Memory B cell (primary cell): Measurements from ENCODE around the gene RND2.
"Not testable (repeated sequence)": the region's sequence is repeated elsewhere in the genome, so short reads cannot be mapped to it uniquely, and the experiment has no call there.

Source experiments
- ATAC-seq: fragments of 150-1000 bp; cut with Tn5 transposase; 2 replicates; pipeline ENCODE4 v1.10.0; 2021; ENCODE audit warnings: low read depth, mild to moderate bottlenecking, moderate library complexity
- DNase-seq, 2 donors: peaks; one replicate each; pipeline ENCODE4 v3.0.0; 2022; ENCODE audit warnings: low spot score in 2 of 2
- H3K27ac Mint-ChIP-seq: one replicate; pipeline ENCODE4 v1.8.0; 2022; ENCODE audit warnings: mild to moderate bottlenecking, moderate library complexity, mixed read lengths
- H3K27me3 Mint-ChIP-seq: one replicate; pipeline ENCODE4 v1.8.0; 2022; ENCODE audit warnings: mixed read lengths
- H3K36me3 Mint-ChIP-seq: one replicate; pipeline ENCODE4 v1.8.0; 2022; ENCODE audit warnings: mild to moderate bottlenecking, mixed read lengths
- H3K4me1 Mint-ChIP-seq: one replicate; pipeline ENCODE4 v1.8.0; 2022; ENCODE audit warnings: mixed read lengths
- H3K4me3 Mint-ChIP-seq: one replicate; pipeline ENCODE4 v1.8.0; 2022; ENCODE audit warnings: mild to moderate bottlenecking, moderate library complexity, mixed read lengths
- H3K9me3 Mint-ChIP-seq: one replicate; pipeline ENCODE4 v1.8.0; 2022; ENCODE audit warnings: mixed read lengths

The RND2 gene

GRCh38 chr17:43028221-43028861 lies 3.3 kb downstream of the RND2 start:
- no peaks in the 10 kb centered on the region for H3K27me3 Mint-ChIP-seq
- no peaks in the 10 kb centered on the region for H3K9me3 Mint-ChIP-seq
- H3K4me3 Mint-ChIP-seq: no peak overlapping the region
- no peak overlapping the region for H3K27ac Mint-ChIP-seq
- DNase-seq (no peak), ATAC-seq (no peak)
- H3K36me3 Mint-ChIP-seq: no peaks in the 10 kb centered on the region
- H3K4me1 Mint-ChIP-seq: peaks cover 14% of the 10 kb centered on the region

- H3K36me3 Mint-ChIP-seq: no peaks in the 10 kb centered on the region
- no peak overlapping the region for H3K27ac Mint-ChIP-seq
- H3K27me3 Mint-ChIP-seq: no peaks in the 10 kb centered on the region
- peaks cover 7% of the 10 kb centered on the region for H3K4me1 Mint-ChIP-seq
- H3K4me3 Mint-ChIP-seq: no peak overlapping the region
- H3K9me3 Mint-ChIP-seq: no peaks in the 10 kb centered on the region
- ATAC-seq: no peak
- no peak for DNase-seq
These were observed 5.2 kb downstream of the RND2 start for GRCh38 chr17:43030137-43030767.

GRCh38 chr17:43031666-43032065 lies 6.6 kb downstream of the RND2 start:
- no peaks in the 10 kb centered on the region for H3K9me3 Mint-ChIP-seq
- no peak overlapping the region for H3K27ac Mint-ChIP-seq
- H3K4me3 Mint-ChIP-seq: no peak overlapping the region
- DNase-seq (no peak), ATAC-seq (no peak)
- H3K27me3 Mint-ChIP-seq: no peaks in the 10 kb centered on the region
- peaks cover 3% of the 10 kb centered on the region for H3K4me1 Mint-ChIP-seq
- H3K36me3 Mint-ChIP-seq: no peaks in the 10 kb centered on the region

DNA sequence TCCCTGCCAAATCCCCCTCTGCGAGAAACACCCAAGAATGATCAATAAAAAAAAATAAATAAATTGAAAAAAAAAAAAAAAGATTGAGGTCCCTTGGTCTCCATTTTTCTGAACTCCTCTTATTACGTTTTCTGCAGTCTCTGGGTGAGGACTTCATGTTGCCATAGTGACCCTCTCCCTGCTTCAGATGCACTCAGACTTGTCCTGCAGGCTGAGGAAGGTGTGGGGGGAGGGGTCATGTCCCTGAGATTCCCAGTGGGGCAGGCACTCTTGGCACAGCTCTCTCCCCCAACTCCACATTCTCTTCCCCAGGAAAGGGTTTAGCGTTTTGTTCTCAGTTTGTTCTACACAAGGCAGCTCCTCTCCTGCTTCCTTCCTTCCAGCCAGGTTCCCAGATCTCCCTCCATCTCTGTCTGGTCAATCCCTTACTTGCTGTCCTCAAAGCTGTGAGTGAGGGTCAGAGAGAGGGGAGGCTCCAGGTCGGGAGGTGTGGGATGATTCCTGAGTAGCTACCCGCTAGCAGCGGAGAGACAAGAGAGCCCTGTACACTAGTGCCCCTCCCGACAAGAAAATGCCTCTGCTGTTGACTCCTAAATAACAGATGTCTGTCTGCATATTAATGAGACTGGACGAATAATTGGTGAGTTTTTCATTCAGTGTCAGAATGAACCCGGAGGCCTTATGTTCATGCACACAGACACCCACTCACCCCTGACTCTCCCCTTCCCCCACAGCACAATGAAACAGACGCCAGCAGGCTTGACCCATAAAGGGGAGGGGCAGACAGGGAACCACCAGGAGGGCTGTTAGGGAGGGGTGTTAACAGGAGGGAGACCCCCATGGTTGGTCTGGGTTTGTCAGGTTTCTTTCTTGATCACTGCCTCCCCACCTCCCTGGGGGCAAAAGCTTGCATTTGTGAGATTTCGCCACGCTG lies 9.2 kb downstream of the RND2 start:
- no peak for ATAC-seq
- Mint-ChIP-seq H3K4me1 (no peaks in the 10 kb centered on the region), H3K27me3 (no peaks in the 10 kb centered on the region), H3K27ac (no peak overlapping the region), H3K9me3 (no peaks in the 10 kb centered on the region), H3K36me3 (no peaks in the 10 kb centered on the region), H3K4me3 (no peak overlapping the region)
- no peak for DNase-seq

GRCh38 chr17:43034894-43035293 lies 9.9 kb downstream of the RND2 start:
- ATAC-seq (no peak), DNase-seq (no peak)
- Mint-ChIP-seq H3K4me3 (no peak overlapping the region), H3K27ac (no peak overlapping the region), H3K4me1 (no peaks in the 10 kb centered on the region), H3K27me3 (no peaks in the 10 kb centered on the region), H3K36me3 (no peaks in the 10 kb centered on the region), H3K9me3 (no peaks in the 10 kb centered on the region)

DNA sequence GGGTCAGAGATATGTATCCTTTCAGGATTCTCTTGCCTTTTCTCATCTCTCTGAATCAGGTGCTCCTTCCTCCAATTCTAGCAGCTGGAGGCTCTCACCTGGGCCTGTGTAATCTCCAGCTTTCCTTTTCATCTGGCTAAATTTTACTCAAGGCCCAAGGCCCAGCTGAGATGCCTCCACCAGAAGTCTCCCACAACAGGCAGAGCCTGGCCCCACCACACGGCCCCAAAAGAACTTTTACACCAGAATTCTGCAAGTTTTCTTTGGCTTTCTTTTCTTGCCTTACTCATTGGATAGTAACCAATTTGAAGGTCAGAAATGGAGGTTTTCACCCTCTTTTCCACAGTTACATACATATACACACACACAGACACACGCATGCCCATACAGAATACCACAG lies 14.6 kb downstream of the RND2 start:
- no peaks in the 10 kb centered on the region for H3K27me3 Mint-ChIP-seq
- DNase-seq: no peak
- H3K4me1 Mint-ChIP-seq: no peaks in the 10 kb centered on the region
- ATAC-seq: no peak
- H3K36me3 Mint-ChIP-seq: no peaks in the 10 kb centered on the region
- H3K4me3 Mint-ChIP-seq: no peak overlapping the region
- no peak overlapping the region for H3K27ac Mint-ChIP-seq
- no peaks in the 10 kb centered on the region for H3K9me3 Mint-ChIP-seq

DNA sequence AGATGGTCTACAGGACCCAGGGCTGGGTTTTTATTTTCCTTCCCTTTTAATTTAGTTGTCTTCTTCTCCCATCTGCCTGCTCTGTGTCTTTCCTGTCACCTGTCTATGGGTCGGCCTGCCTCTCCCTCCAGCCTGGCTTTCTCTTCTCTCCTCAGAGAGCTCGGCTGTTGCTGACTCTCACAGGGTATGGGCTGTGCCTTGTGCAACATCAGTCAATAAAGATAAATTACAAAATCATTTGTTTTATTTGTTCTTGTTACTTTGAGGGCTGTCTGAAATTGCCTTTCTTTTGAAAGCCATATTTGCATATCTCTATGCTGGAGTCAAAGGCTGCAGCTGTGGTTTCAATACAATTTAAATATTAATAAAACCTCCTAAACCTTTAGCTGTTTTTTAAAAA lies 15.6 kb downstream of the RND2 start:
- no peaks in the 10 kb centered on the region for H3K36me3 Mint-ChIP-seq
- DNase-seq (no peak), ATAC-seq (no peak)
- H3K4me3 Mint-ChIP-seq: no peak overlapping the region
- H3K27me3 Mint-ChIP-seq: no peaks in the 10 kb centered on the region
- H3K9me3 Mint-ChIP-seq: no peaks in the 10 kb centered on the region
- H3K4me1 Mint-ChIP-seq: no peaks in the 10 kb centered on the region
- no peak overlapping the region for H3K27ac Mint-ChIP-seq

DNA sequence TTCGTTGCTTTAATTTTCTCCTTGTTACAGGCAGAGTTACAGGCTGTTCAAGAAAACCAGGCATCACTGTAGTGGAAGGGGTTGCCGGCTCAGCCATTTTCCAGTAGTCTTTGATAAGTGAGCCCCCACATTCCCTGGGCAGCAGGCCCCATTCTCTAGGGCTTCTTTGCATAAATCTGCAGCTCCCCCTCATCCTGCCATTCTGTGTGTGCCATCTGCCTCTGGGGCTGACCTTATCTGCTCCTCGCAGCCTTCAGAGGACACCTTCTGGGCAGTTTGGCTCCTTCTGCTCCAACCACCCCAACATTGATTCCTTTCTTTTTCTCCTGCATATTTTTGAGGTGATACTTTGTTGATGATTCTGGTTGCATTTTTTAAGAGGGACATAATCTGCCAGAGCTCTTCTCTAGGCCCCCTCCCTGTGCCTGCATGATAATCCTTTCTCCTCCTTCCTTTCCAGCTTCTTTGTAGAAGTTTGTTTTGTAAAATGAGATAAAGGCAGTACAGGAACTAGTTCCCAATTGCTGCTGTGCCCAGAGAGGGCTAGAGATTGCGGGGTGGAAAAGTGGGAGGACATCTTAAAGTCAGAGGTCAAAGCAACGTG lies 17.1 kb downstream of the RND2 start:
- Mint-ChIP-seq H3K4me1 (no peaks in the 10 kb centered on the region), H3K36me3 (no peaks in the 10 kb centered on the region), H3K27me3 (no peaks in the 10 kb centered on the region), H3K27ac (peak overlapping the region; percentile 26), H3K4me3 (no peak overlapping the region), H3K9me3 (no peaks in the 10 kb centered on the region)
- DNase-seq (no peak), ATAC-seq (no peak)

GRCh38 chr17:43043307-43043706 lies 18.3 kb downstream of the RND2 start:
- no peaks in the 10 kb centered on the region for H3K27me3 Mint-ChIP-seq
- no peaks in the 10 kb centered on the region for H3K9me3 Mint-ChIP-seq
- no peaks in the 10 kb centered on the region for H3K36me3 Mint-ChIP-seq
- DNase-seq (no peak), ATAC-seq (no peak)
- no peak overlapping the region for H3K27ac Mint-ChIP-seq
- no peaks in the 10 kb centered on the region for H3K4me1 Mint-ChIP-seq
- H3K4me3 Mint-ChIP-seq: no peak overlapping the region

DNA sequence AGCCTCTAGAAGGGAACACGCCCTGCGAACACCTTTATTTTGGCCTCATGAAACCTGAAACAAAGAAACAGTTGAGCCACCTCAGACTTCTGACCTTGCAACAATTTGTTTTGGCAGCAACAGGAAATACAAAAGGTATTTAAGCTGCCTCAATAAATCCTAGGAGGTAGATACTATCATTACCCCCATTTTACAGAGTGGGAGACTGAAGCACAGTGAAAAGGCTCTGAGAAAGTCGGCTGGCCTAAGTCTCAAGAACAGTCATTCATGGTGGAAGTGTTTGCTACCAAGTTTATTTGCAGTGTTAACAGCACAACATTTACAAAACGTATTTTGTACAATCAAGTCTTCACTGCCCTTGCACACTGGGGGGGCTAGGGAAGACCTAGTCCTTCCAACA lies 19.0 kb downstream of the RND2 start:
- Mint-ChIP-seq H3K36me3 (no peaks in the 10 kb centered on the region), H3K4me1 (no peaks in the 10 kb centered on the region), H3K27ac (no peak overlapping the region), H3K27me3 (no peaks in the 10 kb centered on the region), H3K9me3 (no peaks in the 10 kb centered on the region), H3K4me3 (no peak overlapping the region)
- ATAC-seq (no peak), DNase-seq (no peak)

DNA sequence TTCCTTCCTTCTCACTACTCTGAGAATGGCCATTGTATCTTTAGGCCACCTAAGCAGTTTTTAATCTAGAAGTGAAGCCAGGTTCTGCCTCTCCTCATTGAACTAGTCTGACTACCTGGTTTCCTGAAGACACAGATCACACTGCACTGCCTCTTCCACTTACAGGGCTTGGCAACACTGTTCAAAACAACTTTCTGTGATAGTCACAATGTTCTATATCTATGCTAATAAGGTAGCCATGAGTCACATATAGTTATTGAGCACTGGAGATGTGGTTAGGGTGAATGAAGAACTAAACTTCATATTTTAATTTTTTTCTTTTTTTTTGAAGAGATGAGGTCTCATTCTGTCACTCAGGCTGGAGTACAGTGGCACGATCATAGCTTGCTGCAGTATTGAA lies 26.9 kb downstream of the RND2 start:
- Mint-ChIP-seq H3K36me3 (peaks cover 8% of the 10 kb centered on the region), H3K27me3 (no peaks in the 10 kb centered on the region), H3K4me1 (no peaks in the 10 kb centered on the region), H3K4me3 (no peak overlapping the region), H3K9me3 (no peaks in the 10 kb centered on the region), H3K27ac (no peak overlapping the region)
- ATAC-seq (no peak), DNase-seq (no peak)

GRCh38 chr17:43053008-43053407 lies 28.0 kb downstream of the RND2 start:
- not testable (repeated sequence) for ATAC-seq, DNase-seq, H3K27me3 Mint-ChIP-seq, H3K27ac Mint-ChIP-seq, H3K36me3 Mint-ChIP-seq, H3K4me3 Mint-ChIP-seq, H3K9me3 Mint-ChIP-seq, H3K4me1 Mint-ChIP-seq

DNA sequence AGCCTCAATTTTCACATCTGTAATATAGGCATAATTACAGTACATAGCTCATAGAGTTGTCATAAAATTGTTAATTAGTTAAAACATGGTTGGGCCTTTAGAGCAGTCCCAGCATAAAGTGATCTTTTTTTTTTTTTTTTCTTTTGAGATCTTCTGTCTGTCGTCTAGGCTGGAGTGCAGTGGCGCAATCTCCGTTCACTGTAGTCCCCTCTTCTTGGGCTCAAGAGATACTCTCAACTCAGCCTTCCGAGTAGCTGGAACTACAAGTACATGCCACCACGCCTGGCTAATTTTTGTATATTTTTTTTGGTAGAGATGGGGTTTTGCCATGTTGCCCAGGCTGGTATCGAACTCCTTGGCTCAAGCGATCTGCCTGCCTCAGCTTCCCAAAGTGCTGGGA lies 31.0 kb downstream of the RND2 start:
- no peaks in the 10 kb centered on the region for H3K27me3 Mint-ChIP-seq
- no peak for DNase-seq
- no peak for ATAC-seq
- no peak overlapping the region for H3K27ac Mint-ChIP-seq
- no peaks in the 10 kb centered on the region for H3K9me3 Mint-ChIP-seq
- H3K4me3 Mint-ChIP-seq: no peak overlapping the region
- peaks cover 8% of the 10 kb centered on the region for H3K36me3 Mint-ChIP-seq
- no peaks in the 10 kb centered on the region for H3K4me1 Mint-ChIP-seq

DNA sequence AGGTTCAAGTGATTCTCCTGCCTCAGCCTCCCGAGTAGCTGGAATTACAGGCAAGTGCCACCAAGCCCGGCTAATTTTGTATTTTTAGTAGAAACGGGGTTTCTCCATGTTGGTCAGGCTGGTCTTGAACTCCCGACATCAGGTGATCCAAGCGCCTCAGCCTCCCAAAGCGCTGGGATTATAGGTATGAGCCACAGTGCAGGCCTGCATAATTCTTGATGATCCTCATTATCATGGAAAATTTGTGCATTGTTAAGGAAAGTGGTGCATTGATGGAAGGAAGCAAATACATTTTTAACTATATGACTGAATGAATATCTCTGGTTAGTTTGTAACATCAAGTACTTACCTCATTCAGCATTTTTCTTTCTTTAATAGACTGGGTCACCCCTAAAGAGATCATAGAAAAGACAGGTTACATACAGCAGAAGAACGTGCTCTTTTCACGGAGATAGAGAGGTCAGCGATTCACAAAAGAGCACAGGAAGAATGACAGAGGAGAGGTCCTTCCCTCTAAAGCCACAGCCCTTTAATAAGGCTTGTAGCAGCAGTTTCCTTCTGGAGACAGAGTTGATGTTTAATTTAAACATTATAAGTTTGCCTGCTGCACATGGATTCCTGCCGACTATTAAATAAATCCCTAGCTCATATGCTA lies 38.1 kb downstream of the RND2 start:
- H3K27me3 Mint-ChIP-seq: no peaks in the 10 kb centered on the region
- no peaks in the 10 kb centered on the region for H3K4me1 Mint-ChIP-seq
- DNase-seq: no peak
- H3K27ac Mint-ChIP-seq: no peak overlapping the region
- no peak overlapping the region for H3K4me3 Mint-ChIP-seq
- ATAC-seq: no peak
- peaks cover 2% of the 10 kb centered on the region for H3K36me3 Mint-ChIP-seq
- no peaks in the 10 kb centered on the region for H3K9me3 Mint-ChIP-seq
